ENCODE measurements around the gene COL15A1.

COL15A1 gene

GRCh38 chr9:99062549-99062948 is 118.8 kb downstream of the COL15A1 start:
- DNase-seq, result no peak

- DNase-seq, result no peak
Measured at GRCh38 chr9:99063522-99063921, 119.8 kb downstream of the COL15A1 start.

- DNase-seq, result no peak
Measured at GRCh38 chr9:99066571-99066970, 122.9 kb downstream of the COL15A1 start.

- no peak for DNase-seq
Measured at GRCh38 chr9:99069075-99069474, 125.4 kb downstream of the COL15A1 start.

GRCh38 chr9:99069546-99069945 is 125.8 kb downstream of the COL15A1 start:
- DNase-seq, result no peak

GRCh38 chr9:99070681-99071080 is 127.0 kb downstream of the COL15A1 start:
- DNase-seq, result no peak

- no peak for DNase-seq
Measured at GRCh38 chr9:99071313-99072039, 127.8 kb downstream of the COL15A1 start.

GRCh38 chr9:99072040-99072394 is 128.3 kb downstream of the COL15A1 start:
- DNase-seq, result no peak

GRCh38 chr9:99073347-99073746 is 129.6 kb downstream of the COL15A1 start:
- DNase-seq, result no peak

GRCh38 chr9:99073985-99074901 is 130.5 kb downstream of the COL15A1 start:
- DNase-seq, result no peak

GRCh38 chr9:99074902-99075245 is 131.2 kb downstream of the COL15A1 start:
- no peak for DNase-seq

- DNase-seq, result no peak
Measured at GRCh38 chr9:99075246-99075912, 131.7 kb downstream of the COL15A1 start.

- no peak for DNase-seq
Measured at GRCh38 chr9:99076030-99076429, 132.3 kb downstream of the COL15A1 start.

GRCh38 chr9:99076483-99077171 is 132.9 kb downstream of the COL15A1 start:
- DNase-seq, result no peak

- DNase-seq, result no peak
Measured at GRCh38 chr9:99078717-99079116, 135.0 kb downstream of the COL15A1 start.

GRCh38 chr9:99079542-99079941 is 135.8 kb downstream of the COL15A1 start:
- DNase-seq, result no peak

- no peak for DNase-seq
Measured at GRCh38 chr9:99083051-99083450, 139.3 kb downstream of the COL15A1 start.

GRCh38 chr9:99085949-99086948 is 142.5 kb downstream of the COL15A1 start:
- DNase-seq, result no peak

GRCh38 chr9:99087462-99087861 is 143.8 kb downstream of the COL15A1 start:
- DNase-seq, result no peak

- DNase-seq, result no peak
Measured at GRCh38 chr9:99090336-99091130, 146.8 kb downstream of the COL15A1 start.

All from NCI-H1930 (cell line).